Upper lobe of right lung (tissue), 1 donor: ENCODE results near the gene ATG7. TPM values are rescaled to one million over a fixed set of nuclear protein-coding genes. Genes with fewer than 3 reads are reported as not detected.

Source experiments
- ATAC-seq: fragments of 200-7000 bp; cut with Tn5 transposase; one replicate; pipeline ENCODE4 v1.9.1; 2020; ENCODE audit warnings: mild to moderate bottlenecking, moderate library complexity
- DNase-seq: peaks from one replicate; pipeline ENCODE4 v3.0.0-alpha.2; 2020
- H3K27ac ChIP-seq: fragments of 200-600 bp; one replicate; pipeline ENCODE4 v1.8.0; 2022
- H3K27me3 ChIP-seq: fragments of 200-600 bp; one replicate; pipeline ENCODE4 v1.8.0; 2022; ENCODE audit warnings: mild to moderate bottlenecking
- H3K36me3 ChIP-seq: fragments of 200-600 bp; one replicate; pipeline ENCODE4 v1.8.0; 2022
- H3K4me1 ChIP-seq: fragments of 200-600 bp; one replicate; pipeline ENCODE4 v1.8.0; 2022
- H3K4me3 ChIP-seq: fragments of 200-600 bp; one replicate; pipeline ENCODE4 v1.8.0; 2022; ENCODE audit warnings: mild to moderate bottlenecking
- H3K9me3 ChIP-seq: fragments of 200-600 bp; one replicate; pipeline ENCODE4 v1.8.0; 2022
- CTCF ChIP-seq: fragments of 200-600 bp; IDR thresholded peaks from one replicate; pipeline ENCODE4 v1.8.0; 2022; ENCODE audit warnings: antibody characterized with exemption
- intact Hi-C: fragments of 100-400 bp; cut with DNase I; formaldehyde crosslinking; loops from one replicate; pipeline ENCODE4 v1.11.0; 2022
- total RNA-seq: library from RNA; stranded (reverse); fragmentation: NEBNext Ultra II Directional; extraction: Animal tissue kit (Norgen Biotek cat#: 25700); gene quantifications from one replicate; pipeline ENCODE4 v1.2.1, GENCODE V29; 2021
- donor health status: DM: no; HTN: yes; CAD: no; lungs with severe emphysema.

ATG7 gene
- total RNA-seq, 1 donor from 2014 or later = 49.9 TPM

DNA sequence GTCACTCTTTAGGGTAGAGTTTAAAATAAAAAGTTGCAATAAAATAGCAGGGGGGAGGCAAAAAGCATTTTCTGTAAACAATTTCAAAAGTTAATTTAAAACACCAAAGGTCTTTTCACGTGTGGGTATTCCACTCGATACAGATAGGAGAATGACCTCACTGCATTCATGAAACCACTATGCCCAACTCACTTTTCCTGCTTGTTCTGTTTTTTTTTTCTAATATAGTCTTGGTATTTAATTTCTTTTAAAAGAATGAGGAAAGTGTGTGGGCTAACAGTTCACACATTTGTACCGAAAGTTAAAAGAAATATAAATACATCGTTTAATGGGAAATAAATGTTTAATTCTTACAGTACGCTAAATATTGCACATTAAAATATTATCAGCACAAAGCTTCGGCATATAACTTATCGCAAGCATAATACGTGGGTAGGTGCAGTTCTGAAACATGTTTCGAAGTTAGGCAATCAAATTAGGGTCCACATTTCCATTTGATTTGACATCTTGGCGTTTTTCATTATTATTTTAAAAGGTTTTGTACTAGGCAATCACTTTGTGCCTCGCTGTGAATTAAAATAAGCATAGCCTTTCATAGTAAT is 330.1 kb downstream of the ATG7 start:
- intact Hi-C loops = no loop called here
- ATAC-seq (no peak), DNase-seq (no peak)
- no peaks in the 10 kb centered on the region for H3K27me3 ChIP-seq
- H3K4me3 ChIP-seq = no peak overlapping the region
- peaks cover 18% of the 10 kb centered on the region for H3K36me3 ChIP-seq
- peak overlapping the region; percentile 75 for H3K27ac ChIP-seq
- no peak for TF ChIP-seq CTCF
- peaks cover 44% of the 10 kb centered on the region for H3K4me1 ChIP-seq
- no peaks in the 10 kb centered on the region for H3K9me3 ChIP-seq

DNA sequence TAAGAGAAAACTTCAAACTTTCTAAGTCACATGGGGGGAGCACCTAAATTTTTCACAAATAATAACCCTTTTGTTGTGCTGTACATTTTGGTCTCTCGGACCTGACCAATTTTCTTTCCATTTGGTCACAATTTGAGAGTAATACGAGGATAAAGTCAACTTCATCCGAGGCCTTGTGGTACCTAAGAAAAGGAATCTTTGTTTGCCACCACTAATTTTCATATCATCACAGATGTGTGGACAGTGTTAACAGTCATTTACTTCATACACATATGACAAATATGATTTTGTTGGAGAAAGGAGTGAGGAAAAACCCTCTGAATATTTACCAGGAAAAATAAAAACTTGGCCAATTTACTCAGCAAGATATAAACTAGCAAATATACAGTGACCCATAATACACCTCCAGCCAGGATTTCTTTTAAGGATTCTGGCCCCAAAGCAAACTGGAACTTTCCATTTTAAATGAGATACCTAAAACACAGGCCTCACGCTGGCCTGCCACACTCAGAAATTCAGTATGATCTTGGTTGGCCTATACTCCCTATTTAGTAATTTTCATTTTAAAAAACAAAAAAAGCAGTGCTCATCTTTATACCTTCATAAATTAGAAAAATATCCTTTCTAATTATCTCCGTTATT is 330.8 kb downstream of the ATG7 start:
- Histone ChIP-seq H3K27ac (peak overlapping the region; percentile 80), H3K4me1 (peaks cover 51% of the 10 kb centered on the region), H3K4me3 (no peak overlapping the region), H3K36me3 (peaks cover 18% of the 10 kb centered on the region), H3K27me3 (no peaks in the 10 kb centered on the region), H3K9me3 (no peaks in the 10 kb centered on the region)
- intact Hi-C loops = no loop called here
- DNase-seq (no peak), ATAC-seq (no peak)
- TF ChIP-seq CTCF = no peak

DNA sequence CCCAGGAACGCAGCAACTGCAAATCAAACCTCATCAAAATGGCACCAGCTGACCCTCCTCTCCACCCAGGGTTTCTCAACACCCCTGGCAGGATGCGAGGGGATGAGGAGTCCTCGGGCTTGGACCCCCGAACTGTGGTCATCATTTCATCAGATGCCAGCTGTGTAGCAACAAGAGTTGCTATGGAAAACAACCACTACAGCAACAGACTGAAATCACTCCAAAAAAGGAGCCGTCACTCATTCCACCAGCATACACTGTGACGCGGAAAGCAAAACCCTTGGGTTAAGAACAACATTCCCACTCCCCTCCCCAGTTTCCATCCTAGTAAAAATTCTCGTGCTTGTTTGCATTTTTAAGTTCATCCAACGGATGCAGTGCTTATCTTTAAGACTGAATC is 331.4 kb downstream of the ATG7 start:
- DNase-seq = no peak
- H3K9me3 ChIP-seq = no peaks in the 10 kb centered on the region
- no peak for ATAC-seq
- no peak overlapping the region for H3K4me3 ChIP-seq
- H3K27me3 ChIP-seq = no peaks in the 10 kb centered on the region
- intact Hi-C loops = no loop called here
- TF ChIP-seq CTCF = no peak
- peak overlapping the region; percentile 80 for H3K27ac ChIP-seq
- H3K36me3 ChIP-seq = peaks cover 18% of the 10 kb centered on the region
- H3K4me1 ChIP-seq = peaks cover 52% of the 10 kb centered on the region

DNA sequence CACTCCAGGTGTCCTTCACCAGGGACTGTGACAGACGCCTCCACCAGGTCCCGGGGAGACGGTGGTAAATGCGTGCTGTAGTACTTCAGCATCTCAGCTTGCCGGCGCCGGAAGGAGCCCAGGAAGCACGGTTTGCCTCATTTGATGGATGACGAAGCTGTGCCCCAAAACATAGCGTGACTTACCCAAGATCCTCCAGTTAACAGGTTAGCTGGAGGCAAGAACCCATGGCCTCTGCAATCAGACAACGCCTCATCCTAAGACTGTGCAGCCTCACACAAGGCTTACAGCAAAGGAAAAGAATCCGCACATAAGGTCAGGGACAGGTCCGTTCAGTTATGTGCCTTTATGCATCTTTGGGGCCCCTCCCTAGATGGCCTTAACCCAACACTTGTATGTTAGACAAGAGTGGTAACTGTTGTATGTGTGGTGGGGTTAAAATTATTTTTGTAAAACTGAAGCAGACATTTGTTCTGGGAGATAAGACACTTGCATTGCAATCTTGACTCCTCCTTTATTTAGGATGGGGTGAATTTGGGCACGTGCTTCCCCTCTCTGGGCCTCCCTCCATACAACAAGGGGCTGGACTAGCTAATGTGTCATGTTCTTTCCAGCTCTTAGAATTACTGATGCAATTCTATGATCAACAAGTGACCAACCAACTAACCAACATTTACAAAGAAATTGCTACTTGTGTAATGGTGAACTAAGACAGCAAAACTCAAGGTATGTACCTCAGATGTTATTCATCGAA is 332.1 kb downstream of the ATG7 start:
- Histone ChIP-seq H3K27ac (peak overlapping the region; percentile 80), H3K9me3 (no peaks in the 10 kb centered on the region), H3K4me1 (peaks cover 54% of the 10 kb centered on the region), H3K27me3 (no peaks in the 10 kb centered on the region), H3K36me3 (peaks cover 18% of the 10 kb centered on the region), H3K4me3 (no peak overlapping the region)
- no peak for ATAC-seq
- no peak for DNase-seq
- no peak for TF ChIP-seq CTCF
- intact Hi-C loops = no loop called here

DNA sequence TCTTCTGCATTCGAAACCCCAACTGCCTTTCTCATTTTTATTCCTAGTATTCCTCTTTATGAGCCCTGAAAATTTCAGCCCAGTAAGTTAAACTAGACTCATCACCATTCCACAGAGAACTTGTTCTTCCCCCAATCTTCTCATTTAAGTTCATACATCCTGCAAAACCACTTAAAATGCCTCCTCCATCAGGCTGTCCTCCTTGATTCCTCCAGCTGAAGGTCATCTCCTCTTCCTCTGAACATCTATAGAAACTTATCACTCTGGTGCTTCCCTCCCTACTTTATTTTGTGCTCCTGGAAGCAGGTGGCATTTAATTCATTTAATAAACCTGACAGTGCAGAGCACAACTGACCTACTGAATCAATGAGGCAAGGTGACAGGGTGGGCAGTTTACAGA is 333.2 kb downstream of the ATG7 start:
- peaks cover 13% of the 10 kb centered on the region for H3K36me3 ChIP-seq
- TF ChIP-seq CTCF = no peak
- H3K9me3 ChIP-seq = no peaks in the 10 kb centered on the region
- H3K27me3 ChIP-seq = no peaks in the 10 kb centered on the region
- H3K4me1 ChIP-seq = peaks cover 54% of the 10 kb centered on the region
- intact Hi-C loops = no loop called here
- H3K27ac ChIP-seq = no peak overlapping the region
- H3K4me3 ChIP-seq = no peak overlapping the region
- ATAC-seq = no peak
- no peak for DNase-seq
